ENCODE measurements around the gene GOLGA7B.

GOLGA7B gene

DNA sequence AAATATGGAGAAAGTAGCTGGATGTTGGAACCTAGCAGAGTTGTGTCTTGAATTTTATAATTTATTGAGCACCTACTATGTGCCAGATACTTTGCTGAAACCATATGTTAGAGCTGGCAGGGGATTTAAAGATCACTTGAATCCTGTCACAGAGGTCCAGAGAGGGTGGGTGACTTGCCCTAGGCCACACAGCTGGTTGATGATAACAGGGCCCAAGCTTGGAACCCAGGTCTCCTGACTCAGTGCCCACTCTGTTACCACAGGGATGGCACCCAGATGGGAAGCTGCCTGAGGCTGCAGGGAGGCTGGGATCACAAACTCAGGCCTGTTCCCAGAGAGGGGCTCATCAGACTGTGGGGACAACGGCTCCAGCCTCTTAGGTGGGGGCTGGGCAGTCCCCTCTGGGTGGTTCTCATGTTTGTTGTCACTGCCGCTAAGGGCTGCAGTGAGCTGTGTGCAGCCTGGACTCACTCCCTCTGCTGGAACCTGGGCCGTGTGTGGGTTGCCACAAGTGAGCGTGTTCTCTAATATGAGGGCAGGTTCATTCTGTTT is 18.6 kb downstream of the GOLGA7B start:
- no peak for DNase-seq (ENCODE audit: low read depth)

DNA sequence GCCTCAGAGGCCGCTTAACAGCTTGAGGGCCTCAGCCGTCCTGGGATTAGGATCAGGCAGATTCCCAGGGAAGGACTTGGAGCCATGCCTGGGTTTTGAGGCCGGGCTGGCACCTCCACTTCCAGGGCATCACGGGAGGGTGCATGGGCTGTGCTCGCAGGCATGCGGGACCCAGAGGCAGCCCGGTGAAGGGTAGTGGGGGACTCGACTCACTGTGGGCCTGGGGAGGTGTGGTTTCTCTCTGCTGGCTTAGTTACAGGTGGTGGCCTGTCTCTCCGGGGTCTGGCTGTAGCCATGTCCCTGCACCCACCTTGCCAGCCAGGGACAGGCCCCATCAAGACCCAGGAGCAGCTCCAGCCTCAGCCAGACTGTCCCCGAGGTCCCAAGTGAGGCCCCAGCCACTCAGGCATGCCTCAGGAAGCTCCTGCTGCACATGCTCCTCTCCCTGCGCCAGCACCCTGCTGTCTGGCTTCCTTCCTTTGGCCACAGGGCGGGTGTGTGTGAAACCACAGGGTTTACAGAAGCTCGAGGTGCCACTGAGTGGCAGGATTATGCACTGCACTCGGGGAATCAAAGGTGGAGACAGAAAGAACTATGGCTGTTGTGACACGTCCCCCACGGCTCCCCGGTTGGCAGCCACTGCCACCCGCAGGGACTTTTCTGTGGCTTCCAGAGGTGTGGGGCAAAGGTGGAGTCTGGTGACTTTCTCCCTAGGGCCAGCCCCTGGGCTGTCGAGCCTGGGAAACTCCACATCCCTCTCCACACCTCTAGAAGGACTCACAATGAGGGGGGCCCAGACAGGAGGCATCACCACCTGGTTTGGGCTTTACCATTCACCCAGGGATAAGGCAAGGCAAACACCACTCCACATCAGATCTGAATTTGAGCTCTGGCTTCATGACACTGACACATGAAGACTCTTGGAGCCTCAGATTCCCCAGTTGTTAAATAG is 19.7 kb downstream of the GOLGA7B start:
- peak; percentile 63 for DNase-seq (ENCODE audit: low read depth)

DNA sequence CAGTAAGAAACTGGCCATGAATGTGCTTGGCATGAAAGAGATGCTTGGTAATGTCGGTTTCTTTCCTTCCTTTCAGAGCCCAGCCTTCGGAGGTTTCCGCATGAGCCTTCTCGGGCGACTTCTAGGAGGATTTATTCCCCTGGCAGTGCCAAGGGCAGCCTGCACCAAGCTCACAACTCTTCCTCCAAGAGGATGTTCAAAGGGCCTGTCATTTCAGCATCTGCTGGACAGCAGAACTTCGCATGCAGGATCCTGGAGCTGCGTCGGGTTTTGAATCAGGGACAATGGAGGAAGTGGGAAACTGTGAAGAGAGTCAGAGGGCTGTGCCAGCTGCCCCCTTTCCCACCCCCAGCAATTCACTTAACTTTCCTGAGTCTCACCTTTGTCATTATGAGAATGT is 21.3 kb downstream of the GOLGA7B start:
- DNase-seq (ENCODE audit: low read depth), result no peak

DNA sequence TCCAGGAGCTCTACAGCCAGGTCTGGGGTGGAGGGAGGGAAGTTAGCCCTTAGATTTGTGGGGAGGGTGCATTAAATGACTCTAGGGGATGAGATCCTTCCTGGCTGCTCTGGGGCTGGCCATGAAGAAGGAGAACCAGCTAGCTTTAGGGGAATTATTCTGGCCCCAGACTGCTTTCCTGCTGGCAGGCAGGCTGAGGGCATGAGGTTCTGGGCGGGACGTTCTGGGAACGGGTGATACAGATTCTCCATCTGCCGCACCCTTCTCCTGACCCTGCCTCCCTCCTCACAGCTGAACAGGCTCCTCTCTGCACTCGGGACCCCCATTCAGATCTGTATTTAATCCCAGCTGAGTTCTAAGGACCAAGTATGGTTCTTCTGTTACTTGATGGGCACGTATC is 23.9 kb downstream of the GOLGA7B start:
- no peak for DNase-seq (ENCODE audit: low read depth)

DNA sequence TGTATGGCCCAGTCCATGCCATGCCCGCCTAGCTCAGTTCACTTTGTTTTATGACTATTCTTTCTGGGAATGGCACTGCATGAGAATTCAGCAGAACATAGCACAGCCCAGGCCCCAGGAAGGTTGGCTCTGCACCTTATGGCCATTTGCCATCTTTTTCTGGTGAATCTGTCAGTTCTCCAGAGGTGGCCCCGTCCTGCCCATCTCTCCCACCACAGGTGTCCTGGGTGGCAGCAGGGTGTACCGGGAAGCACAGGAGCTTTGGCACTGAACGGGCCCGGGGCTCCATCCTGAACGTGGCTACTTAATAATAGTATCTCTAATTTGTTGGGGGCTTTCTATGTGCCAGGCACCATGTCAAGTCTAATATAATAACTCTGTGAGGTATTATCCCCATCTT is 24.7 kb downstream of the GOLGA7B start:
- DNase-seq (ENCODE audit: low read depth), result no peak

DNA sequence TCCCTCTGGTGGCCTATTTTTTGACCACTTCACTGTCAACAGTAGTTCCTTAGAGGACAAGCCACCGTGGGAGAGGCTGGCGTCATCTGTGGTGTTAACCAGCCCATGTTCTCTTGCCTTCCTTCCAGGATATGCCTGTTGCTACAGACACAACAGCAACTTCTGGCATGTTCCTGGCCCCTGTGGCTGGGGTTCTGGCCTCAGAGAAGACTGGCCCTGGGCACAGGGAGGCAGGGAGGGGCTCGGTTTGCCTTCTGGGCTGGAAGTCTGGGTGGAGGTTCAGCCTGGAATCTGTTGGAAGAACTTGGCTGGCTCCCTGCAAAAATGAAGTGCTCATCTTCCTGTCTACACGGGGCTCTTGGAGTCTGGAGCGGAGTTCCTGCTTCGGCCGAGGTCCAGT is 25.7 kb downstream of the GOLGA7B start:
- no peak for DNase-seq (ENCODE audit: low read depth)

DNA sequence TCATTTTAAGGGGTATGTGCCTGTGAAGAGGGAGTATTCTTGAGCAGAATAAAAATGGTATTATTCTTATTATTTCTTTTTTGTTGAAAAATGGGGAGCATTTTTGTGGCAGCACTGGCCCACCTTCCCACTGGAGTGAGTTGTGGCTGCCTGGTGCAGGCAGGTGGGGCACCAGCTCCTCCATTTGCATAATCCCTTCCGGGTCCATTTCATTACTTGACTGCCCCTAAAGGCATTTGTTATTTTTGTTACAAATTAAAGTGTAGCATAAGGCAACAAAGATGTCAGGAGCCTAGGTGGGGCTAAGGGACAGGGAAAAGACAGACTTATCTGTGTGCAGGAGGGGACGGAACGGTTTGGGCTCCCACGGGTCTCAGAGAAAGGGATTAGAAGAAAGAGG is 26.8 kb downstream of the GOLGA7B start:
- no peak for DNase-seq (ENCODE audit: low read depth)

DNA sequence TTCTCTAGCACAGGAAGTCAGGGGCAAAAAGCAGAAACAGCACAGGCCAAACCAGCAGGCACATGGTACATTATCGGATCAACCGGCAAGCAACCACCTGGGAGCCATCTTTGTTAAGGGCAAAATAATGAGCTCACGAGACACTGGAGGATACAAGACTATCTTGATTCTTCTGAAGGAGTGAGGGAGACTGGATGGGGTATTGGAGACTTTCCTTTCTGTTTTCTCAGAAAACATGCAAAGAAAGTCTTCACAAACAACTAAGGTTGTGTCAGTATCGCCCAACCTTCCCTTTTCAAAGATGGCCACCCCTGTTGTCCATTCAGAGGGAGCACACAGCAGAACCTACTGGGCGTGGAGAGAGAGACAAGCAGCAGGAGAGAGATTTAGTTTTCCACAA is 29.6 kb downstream of the GOLGA7B start:
- no peak for DNase-seq (ENCODE audit: low read depth)

DNA sequence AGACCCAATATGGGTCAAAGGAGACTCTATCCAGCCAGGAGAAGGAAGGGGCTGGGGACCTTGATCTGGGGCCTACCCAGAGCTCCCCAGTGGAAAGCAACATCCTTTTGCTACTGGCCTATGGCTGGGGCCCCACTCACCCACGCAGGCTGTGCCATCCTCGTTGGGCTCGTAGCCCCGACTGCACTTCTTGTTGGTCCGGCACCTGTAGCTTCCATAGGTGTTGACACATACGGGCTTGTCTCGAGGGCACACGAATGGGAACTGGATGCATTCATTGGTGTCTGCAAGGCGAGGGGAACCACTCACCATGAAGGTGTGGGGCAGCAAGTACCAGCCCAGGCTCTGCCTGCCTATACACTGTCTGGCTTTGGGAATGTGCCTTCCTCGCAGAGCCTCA is 30.5 kb downstream of the GOLGA7B start:
- DNase-seq (ENCODE audit: low read depth), result no peak

DNA sequence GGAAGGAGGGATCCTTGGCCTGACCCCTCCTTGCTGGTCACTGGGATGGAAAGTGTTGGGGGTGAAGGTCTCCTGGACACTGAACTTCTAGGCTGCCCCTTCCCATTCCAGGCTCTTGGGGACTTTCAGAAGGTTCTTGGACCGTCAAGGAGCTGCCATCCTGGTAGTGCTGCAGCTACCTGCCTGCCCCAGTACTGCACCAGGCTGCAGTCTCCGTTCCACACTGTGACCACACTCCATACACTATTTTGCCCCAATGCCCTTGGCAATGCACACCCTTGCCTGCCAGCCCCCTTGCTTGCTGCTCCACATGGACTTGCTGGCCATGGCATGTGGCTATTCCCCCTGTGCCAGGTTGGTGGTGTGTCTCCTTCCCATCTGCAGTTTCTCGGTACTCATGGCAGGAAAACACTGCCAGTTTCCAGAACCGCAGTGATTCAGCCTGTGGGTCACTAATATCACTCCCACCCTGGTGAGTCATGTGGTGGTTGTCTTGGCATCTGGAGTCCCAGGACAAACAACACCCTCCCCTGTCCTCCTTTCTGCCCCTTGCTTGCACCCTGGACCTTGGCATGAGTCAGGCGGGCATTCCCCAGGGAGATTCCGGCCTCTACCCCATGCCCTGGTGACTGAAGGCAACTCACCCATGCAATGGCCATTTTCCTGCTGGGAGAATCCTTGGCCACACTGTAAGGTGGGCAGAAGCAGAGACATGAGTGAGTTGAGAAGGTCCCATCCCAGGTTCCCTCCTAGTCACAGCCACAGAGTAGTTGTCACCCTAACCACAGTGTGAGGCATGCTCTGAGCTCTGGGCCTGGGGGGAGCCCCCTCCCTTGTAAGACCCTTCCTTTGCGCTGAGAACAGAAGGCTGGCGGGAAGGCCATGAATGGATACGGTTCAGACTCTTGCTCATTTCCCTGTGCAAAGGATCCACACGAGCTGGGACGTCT is 32.8 kb downstream of the GOLGA7B start:
- DNase-seq (ENCODE audit: low read depth), result peak; percentile 84

DNA sequence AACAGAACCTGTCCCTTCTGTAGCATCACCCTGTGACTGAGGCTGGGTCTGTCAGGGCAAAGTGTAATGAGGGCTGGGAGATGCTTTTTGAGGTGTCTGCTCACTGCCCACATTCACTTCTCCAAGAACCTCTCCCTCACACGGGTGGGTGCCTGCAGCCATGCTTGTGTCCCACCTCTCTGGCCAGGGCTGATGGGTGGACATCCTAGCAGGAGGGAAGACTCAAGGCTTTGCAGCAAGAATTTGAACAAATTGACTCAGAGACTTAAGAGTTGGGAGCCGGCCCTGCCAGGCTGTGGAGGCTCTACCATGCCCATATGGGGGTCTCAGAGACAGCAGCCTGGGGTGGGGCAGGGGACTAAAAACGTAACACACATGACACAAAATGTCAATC is 33.4 kb downstream of the GOLGA7B start:
- DNase-seq (ENCODE audit: low read depth), result no peak

DNA sequence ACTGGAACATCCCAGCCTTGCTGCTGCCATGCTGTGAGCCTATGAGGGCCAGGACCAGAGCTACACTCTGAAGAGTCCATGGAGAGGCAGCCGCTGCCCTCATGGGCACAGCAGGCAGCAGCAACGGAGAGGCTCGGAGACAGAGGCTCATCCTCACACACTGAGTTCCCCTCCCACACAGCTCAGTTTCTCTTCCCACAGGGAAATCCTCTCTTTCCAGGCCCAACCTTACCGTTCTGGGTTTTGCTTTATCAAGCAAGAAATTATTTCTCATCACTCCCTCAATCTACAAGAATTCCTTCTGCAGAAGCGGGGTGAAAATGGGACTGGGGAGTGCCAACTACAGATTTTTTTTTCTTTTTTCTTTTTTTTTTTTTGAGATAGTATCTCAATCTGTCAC is 36.6 kb downstream of the GOLGA7B start:
- no peak for DNase-seq (ENCODE audit: low read depth)

DNA sequence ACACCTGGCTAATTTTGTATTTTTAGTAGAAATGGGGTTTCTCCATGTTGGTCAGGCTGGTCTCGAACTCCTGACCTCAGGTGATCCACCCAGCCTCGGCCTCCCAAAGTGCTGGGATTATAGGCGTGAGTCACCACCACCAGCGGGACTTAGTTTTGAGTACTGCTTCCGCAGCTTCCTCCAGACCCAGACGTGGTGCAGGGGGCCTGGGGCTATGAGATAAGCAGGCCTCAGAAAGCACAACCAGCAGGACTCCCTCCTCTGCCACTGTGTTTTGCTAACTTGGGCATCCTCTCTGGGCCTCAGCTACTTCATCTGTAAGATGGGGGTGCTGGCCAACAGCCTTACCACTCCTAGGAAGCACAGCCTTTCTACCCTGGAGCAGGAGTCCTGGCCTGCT is 37.8 kb downstream of the GOLGA7B start:
- DNase-seq (ENCODE audit: low read depth), result no peak

DNA sequence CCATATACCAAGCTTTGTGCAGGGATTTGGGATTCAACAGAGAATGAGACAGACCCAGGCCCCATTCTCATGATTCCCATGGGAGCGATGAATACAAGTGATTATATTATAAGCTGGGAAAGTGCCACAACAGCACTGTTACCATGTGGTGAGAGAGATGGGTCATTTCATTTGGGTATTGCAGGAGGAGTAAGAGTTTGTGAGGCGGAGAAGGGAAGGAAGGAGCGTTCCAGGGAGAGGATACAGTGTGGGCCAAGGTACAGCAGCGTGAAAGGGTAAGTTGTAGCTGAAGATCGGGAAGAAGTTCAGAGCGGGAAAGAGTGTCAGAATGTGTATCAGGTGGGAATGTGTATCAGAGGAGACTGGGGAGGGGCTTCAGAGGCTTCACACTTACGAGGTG is 38.5 kb downstream of the GOLGA7B start:
- no peak for DNase-seq (ENCODE audit: low read depth)

DNA sequence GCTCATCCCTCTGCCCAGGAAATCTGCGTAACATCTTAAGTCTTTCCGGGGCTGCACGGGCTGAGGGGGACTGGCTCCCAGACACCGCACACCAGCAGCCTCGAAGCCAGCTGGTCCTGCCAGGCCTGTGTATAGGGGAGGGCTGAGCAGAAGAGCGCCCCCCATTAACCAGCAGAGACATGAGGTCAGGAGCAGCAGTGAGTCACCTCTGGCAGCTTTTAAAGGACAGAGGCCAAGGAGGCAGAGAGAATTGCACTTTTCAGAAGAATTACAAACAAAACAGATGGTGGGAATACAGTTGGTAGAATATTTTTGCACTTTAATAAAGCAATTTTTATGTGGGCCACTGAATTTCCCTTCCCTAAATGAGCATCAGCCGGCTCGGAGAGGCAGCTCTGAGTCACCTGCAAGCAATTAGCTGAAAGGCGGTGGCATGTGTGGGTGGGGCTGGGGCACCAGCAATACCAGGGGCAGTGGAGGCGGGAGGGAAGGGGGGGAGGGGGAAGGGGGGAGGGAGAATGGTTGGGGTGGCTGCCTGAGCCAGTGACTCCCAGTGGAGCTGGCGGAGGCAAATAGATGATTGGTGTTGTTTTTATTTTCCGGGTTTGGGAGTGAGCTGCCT is 39.1 kb downstream of the GOLGA7B start:
- DNase-seq (ENCODE audit: low read depth), result peak; percentile 39

DNA sequence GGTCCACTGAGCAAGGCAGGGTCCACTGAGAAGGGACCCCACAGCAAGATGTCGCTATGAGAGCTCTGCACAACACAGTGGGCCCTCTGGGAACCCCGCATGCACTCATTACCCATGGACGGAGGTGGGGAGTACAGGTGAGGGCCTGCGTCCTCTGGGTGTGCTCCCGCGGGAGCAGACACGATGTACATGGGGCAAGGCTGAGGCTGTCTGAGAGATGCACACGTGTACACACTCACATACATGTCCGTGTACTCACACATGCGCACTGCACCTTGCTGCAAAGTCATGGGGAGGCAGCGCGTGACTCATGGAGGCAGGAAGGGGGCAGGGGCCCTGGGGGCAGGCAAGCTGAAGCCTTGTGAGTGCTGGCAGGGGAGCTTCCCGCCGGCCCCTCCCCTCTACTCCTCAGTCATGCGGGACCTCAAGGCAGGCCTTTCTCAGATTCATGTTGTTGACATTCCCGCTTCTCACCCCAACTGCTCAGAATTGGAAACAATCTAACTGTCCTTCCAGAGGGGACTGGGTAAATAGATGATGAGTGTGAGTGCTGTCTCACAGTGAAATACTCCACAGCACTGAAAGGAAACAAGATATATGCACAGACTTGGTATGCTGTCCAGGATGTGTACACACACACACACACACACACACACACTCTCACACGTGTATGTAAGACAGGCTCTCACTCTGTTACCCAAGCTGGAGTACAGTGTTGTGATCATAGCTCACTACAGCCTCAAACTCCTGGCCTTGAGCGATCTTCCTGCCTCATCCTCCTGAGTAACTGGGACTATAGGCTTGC is 40.0 kb downstream of the GOLGA7B start:
- no peak for DNase-seq (ENCODE audit: low read depth)

DNA sequence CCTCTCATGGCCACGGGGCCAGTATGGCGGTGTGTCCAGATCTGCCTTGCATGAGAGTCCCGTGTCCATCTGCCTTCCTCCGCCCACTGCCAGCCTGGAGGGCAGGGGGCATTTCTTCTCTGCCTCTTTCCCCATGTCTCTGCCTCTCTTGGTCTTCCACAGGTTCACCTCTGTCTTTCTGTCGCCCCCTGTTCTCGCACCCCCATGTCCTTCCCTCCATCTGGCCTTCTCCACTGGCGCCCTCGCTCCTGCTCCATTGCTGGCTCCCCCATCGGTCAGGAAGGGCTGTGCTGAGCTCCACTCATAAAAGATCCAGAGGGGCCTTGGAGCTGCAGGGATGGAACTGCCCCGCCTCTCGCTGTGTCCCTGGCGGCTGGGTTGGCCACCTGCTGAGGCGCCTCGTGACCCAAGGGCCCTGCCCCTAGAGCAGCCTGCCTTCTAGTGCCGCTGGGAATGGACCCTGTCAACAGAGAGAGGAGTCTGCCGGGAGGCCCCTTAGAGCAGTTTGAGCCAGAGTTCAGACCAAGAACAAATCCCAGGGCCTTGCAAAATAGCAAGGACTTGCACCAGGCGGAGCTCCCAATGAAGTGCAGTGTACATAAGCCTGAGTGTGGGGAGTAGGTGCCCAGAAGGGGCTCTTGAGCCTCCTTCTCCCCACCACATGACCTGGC is 42.0 kb downstream of the GOLGA7B start:
- no peak for DNase-seq (ENCODE audit: low read depth)

DNA sequence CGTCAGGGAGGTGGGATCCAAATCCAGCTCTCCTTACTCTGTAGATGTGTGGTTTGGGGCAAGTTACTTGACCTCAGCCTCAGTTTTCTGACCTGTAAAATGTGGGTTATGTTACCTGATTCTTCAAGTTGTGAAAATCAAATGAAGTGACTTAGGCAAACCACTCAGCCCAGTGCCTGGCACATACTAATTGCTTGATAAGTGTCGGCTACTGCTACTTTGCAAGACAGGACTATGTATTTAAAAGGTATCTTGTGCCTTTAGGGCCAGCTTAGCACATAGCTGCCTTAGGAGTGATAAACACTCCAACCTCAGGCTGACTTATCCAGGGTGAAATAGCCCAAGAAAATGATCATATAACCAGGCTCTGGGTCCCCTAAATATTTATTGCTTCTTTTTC is 42.9 kb downstream of the GOLGA7B start:
- no peak for DNase-seq (ENCODE audit: low read depth)

DNA sequence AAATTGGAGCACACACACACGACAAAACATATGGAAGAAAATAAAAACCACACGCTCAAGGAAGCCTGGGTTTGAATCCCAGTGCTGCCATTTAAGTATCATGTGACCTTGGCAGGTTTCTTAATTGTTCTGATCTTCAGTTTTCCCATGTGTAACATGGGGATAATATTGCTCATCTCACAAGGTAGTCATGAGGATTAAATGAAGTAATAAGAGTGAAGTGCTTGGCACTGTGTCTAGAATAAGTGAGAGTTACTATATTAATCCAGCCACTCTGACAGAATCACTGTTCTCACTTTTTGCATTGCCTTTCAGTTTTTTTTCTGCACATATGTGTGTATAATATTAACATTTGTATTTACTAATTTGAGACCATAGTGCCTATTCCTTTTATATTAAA is 43.3 kb downstream of the GOLGA7B start:
- no peak for DNase-seq (ENCODE audit: low read depth)

DNA sequence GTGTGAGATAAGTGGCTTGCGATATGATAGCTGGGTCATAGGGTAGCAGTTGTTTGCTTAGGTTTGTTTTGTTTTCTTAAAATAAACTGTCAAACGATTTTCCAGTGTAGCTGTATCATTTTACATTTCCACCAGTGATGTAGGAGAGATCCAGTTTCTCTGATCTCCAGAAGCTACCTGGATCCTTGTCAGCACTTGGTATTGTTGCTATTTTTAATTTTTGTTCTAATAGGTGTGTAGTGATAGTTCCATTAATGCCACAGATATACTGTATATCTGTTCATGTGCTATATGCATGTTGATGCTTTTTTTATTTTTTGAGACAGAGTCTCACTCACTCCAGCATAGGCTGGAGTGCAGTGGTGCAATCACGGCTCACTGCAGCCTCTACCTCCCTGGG is 44.4 kb downstream of the GOLGA7B start:
- no peak for DNase-seq (ENCODE audit: low read depth)

DNA sequence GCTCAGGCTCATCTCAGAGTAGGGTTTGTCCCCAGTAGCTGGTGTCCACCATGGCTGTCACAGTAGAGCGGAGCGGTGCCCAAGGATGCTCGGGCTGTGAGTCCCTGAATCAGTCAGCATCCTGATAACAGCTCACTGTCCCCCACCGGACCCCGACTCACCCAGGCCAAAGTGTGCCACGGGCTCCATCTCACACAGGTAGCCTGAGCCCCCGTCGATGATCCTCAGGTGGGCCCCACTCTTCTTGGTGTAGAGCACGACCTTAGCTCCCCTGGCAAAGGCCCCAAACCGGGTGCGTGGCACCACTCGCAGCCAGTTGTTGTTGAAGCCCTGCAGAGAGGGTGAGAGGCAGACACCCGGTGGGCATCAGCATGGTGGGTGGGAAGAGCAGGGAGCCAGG is 45.4 kb downstream of the GOLGA7B start:
- no peak for DNase-seq (ENCODE audit: low read depth)
